ENCODE measurements around the gene TAB2.
"Not testable (repeated sequence)": the region's sequence is repeated elsewhere in the genome, so short reads cannot be mapped to it uniquely, and the experiment has no call there.

The TAB2 gene

GRCh38 chr6:149444360-149445094, 127.0 kb downstream of the TAB2 start:
- DNase-seq (ENCODE audit: low spot score) = not testable (repeated sequence)

GRCh38 chr6:149445095-149445466, 127.6 kb downstream of the TAB2 start:
- no peak for DNase-seq (ENCODE audit: low spot score)

- no peak for DNase-seq (ENCODE audit: low spot score)
These were observed 128.1 kb downstream of the TAB2 start for GRCh38 chr6:149445573-149445972.

GRCh38 chr6:149446791-149447376, 129.4 kb downstream of the TAB2 start:
- no peak for DNase-seq (ENCODE audit: low spot score)

GRCh38 chr6:149448821-149449453, 131.4 kb downstream of the TAB2 start:
- no peak for DNase-seq (ENCODE audit: low spot score)

GRCh38 chr6:149449831-149450678, 132.5 kb downstream of the TAB2 start:
- DNase-seq (ENCODE audit: low spot score) = no peak

GRCh38 chr6:149450679-149451375, 133.3 kb downstream of the TAB2 start:
- no peak for DNase-seq (ENCODE audit: low spot score)

GRCh38 chr6:149451376-149452036, 134.0 kb downstream of the TAB2 start:
- no peak for DNase-seq (ENCODE audit: low spot score)

GRCh38 chr6:149452037-149452939, 134.8 kb downstream of the TAB2 start:
- no peak for DNase-seq (ENCODE audit: low spot score)

- DNase-seq (ENCODE audit: low spot score) = no peak
These were observed 136.3 kb downstream of the TAB2 start for GRCh38 chr6:149453597-149454345.

GRCh38 chr6:149454346-149454848, 136.9 kb downstream of the TAB2 start:
- DNase-seq (ENCODE audit: low spot score) = no peak

GRCh38 chr6:149455031-149455732, 137.7 kb downstream of the TAB2 start:
- no peak for DNase-seq (ENCODE audit: low spot score)

GRCh38 chr6:149456311-149457021, 139.0 kb downstream of the TAB2 start:
- DNase-seq (ENCODE audit: low spot score) = no peak

- no peak for DNase-seq (ENCODE audit: low spot score)
These were observed 139.9 kb downstream of the TAB2 start for GRCh38 chr6:149457316-149457884.

- no peak for DNase-seq (ENCODE audit: low spot score)
These were observed 140.7 kb downstream of the TAB2 start for GRCh38 chr6:149458196-149458595.

- DNase-seq (ENCODE audit: low spot score) = no peak
These were observed 141.3 kb downstream of the TAB2 start for GRCh38 chr6:149458806-149459205.

- no peak for DNase-seq (ENCODE audit: low spot score)
These were observed 142.2 kb downstream of the TAB2 start for GRCh38 chr6:149459761-149460160.

GRCh38 chr6:149460249-149460648, 142.7 kb downstream of the TAB2 start:
- DNase-seq (ENCODE audit: low spot score) = not testable (repeated sequence)
